ENCODE measurements around the gene FIP1L1.

The FIP1L1 gene

DNA sequence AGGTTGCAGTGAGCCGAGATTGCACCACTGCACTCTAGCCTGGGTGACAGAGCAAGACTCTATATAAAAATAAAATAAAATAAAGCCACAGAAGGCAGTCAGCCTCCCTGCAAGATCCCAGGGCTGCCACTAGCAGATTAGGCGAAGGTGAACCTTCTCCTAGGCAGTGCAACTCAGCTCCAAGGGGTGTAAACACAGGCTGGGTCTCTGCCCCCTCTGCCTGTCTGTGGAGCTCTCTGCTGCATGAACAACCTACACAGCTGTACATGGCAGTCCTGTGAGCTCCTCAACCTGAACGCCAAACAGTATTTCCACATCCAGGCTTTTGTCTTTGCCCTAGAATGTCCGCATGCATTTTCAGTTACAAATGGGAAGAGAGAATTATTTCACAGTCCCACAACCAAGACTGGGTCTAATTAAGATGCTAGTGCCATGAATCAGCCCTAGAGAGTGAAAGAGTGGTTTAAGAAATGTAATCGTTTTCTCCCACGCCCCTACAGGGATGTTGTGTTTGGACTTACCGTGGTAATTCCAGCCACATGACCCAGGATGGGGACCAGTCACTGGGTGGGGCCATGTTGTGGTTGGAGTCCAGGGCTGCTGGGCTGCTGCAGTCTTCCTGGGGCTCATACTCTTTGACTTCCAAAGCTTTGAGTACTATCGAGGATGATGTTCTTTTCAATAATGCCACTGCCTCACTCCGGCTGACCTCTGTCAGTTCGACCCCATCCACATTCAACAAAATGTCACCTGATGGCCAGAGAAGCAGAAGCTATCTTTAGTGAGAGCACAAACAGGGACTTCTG is 99.0 kb downstream of the FIP1L1 start:
- no peak for DNase-seq (ENCODE audit: low read depth)

DNA sequence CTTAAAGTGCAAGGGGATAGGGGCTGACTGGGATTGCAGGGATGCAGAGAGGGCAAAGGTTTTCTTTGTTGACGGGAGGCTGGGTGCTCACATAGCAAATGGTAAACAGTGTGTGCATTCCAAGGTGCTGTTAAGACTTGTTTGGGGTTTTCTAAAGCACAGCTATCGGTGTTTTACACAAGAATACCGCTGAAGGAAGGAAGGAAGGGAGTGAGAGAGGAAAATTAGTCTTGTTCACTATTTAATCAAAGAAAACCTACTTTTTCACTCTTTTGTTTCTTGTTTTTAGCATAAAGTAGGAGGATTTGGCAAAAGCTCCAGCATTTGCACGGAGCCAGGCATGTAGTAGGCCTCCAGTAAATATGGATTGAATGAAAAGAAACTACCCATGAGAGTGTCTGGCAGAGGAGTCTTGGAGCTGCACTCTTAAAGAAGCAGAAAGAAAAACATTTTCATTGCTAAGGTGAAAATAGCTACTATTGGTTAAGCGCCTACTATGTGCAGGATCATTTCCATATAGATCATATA is 99.7 kb downstream of the FIP1L1 start:
- DNase-seq (ENCODE audit: low read depth), result no peak

GRCh38 chr4:53477636-53478035 is 100.2 kb downstream of the FIP1L1 start:
- no peak for DNase-seq (ENCODE audit: low read depth)

DNA sequence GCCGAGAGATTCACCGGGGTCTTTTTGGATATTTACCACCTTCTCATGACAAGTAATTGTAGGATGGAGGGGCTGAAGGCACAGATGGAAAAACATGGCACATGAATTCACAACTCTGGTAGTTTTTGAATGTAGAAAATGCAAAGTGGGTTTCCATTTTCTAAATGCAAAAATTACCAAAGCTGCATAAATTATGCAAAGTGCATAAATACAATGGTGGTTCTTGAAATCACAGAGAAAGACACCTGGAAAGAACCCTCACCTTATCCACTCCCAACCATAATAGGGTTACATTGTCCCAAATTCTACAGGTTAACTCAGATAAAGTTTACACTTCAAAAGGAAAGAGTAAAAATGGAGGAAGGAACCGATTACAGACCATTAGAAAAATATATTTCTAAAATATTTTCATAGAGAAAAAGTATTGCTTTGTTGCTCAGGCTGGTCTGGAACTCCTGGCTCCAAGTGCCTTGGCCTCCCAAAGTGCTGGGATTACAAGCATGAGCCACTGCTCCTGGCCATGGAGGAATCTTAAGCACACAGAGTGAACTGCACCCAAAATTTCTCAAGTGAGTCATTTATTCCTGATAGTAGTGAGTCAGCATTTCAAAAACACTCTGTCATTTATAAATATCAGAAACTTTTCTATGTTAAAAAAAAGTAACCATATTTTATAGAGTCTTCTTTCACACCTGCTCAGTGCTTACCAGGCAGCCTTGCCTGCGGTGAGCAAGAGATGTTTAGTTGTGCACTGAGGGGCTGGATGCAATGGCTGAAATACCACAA is 101.4 kb downstream of the FIP1L1 start:
- DNase-seq (ENCODE audit: low read depth), result no peak

GRCh38 chr4:53479736-53480525 is 102.5 kb downstream of the FIP1L1 start:
- no peak for DNase-seq (ENCODE audit: low read depth)

DNA sequence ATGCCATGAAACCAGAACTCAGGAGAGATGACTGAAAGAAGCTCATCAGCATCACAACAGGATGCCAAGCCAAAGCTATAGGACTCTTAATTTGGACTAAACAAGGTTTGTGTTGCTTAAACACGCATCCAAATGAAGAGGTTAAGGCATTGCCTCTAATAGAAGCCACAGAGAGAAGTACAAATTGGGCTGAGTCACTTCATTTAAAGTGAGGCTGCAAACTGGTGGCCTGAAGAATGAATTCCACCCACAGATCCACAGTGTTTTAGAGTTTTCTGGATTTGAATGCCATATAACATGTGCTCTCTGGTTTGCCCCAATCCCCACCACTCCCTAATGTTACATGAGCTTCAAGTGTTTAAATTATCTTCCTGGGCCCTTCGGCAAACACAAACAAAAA is 103.5 kb downstream of the FIP1L1 start:
- no peak for DNase-seq (ENCODE audit: low read depth)

- no peak for DNase-seq (ENCODE audit: low read depth)
These were observed 104.1 kb downstream of the FIP1L1 start for GRCh38 chr4:53481586-53481985.

- no peak for DNase-seq (ENCODE audit: low read depth)
These were observed 105.8 kb downstream of the FIP1L1 start for GRCh38 chr4:53483250-53483649.

GRCh38 chr4:53484911-53485657 is 107.6 kb downstream of the FIP1L1 start:
- DNase-seq (ENCODE audit: low read depth), result no peak

DNA sequence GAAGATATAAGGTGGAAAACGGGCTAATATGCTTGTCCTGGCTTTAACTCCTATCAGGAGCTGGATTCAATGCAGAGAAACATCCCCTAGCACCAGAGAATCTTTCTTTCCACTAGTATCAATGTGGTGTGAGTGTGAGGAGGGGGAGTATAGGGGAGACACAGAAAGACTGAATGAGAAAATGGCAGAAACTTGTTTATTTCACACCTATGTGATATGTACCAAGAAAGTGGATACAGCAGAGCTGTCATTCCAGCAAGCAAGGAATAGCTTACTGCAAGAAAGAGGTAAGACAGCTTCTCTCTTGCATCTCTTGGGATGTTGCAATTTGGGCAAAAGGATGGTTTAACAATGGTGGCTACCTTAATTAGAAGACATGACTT is 108.2 kb downstream of the FIP1L1 start:
- no peak for DNase-seq (ENCODE audit: low read depth)

DNA sequence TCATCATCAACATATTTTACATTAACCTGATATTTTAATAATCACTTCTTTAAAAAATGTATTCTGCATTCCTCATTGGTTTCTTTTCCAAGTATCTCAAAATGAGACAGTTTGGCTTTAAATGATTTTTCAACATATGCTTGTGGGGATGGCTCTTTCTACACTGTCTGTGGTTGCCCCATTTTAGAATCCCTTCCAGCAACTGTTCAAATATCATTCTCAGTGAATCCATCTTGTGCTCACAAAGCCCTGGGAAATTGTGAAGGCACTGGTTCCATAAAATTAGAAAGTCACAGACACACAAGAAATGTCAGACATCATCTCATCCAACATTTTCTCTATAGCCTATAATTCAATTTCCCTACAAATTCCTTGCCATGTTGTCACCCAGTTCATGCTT is 110.3 kb downstream of the FIP1L1 start:
- DNase-seq (ENCODE audit: low read depth), result no peak

DNA sequence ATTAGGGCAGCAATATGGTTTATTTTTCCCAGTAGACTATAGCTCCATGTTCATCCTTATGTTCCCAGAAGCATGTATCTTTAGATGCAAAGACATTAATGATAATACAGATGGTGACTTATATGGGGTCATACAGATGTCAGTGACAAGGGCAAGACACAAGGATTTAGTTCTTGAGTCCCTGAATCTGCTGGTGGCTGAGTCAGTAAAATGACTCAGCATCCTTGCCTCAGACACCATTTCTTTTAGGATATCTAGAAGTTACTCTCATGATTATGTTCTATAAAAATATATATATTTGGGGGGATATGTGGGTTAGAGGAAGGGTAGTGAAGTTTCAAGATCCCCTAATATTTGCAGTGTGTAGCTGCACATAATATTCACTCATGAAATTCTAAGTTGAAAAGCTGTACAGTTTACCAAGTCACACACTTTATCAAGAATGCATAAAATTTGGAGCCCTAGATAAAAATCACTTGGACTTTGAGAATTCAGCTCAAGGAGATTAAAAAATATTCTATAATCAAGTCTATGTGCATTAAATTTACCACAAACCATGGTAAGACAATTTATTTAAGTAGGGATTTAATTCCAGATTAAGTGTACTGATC is 111.9 kb downstream of the FIP1L1 start:
- no peak for DNase-seq (ENCODE audit: low read depth)

GRCh38 chr4:53490161-53490956 is 112.9 kb downstream of the FIP1L1 start:
- no peak for DNase-seq (ENCODE audit: low read depth)

DNA sequence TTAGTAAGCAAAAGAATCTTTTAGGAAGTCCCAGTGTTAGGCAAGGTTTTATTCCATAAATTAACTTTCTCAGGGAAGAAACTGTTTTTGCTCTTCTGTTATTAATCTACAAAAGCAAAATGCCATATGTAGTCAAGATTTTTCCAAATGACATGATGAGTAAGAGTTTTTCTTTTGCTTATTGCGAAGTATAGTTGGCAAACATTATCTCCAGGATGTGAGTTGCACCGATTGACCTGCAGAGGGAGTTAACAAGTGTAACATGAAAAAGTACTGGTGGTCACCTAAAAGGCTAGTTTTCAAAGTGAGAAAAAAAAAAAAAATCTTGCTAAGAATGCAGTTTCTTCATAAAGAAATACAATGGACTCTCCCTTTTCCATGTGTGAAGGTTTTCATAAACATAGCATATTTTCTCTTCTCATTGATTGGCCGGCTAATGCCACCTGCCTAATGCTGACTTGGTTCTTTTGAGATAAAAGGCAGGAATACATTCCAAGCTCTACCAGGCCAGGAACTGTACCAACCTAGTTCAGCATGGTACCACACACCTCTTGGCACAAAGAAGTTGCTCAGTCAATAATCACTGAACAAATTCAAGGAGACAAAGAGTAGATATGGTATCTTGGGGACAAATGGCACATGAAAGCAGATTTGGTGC is 113.7 kb downstream of the FIP1L1 start:
- DNase-seq (ENCODE audit: low read depth), result no peak

DNA sequence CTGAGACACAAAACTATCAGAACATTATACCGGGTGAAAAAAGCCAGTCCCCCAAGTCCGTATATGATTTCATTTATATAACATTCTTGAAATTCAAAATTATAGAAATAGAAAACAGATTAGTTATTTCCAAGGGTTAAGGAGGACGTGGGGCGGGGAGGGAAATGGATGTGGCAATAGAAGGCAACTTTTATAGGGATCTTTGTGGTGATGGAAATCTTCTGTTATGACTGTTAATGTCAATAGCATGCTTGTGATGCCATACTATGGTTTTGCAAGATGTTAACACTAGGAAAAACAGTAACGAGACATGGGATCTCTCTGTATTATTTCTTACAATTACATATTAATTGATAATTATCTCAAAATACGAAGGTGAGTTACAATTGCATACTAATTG is 117.4 kb downstream of the FIP1L1 start:
- DNase-seq (ENCODE audit: low read depth), result no peak

DNA sequence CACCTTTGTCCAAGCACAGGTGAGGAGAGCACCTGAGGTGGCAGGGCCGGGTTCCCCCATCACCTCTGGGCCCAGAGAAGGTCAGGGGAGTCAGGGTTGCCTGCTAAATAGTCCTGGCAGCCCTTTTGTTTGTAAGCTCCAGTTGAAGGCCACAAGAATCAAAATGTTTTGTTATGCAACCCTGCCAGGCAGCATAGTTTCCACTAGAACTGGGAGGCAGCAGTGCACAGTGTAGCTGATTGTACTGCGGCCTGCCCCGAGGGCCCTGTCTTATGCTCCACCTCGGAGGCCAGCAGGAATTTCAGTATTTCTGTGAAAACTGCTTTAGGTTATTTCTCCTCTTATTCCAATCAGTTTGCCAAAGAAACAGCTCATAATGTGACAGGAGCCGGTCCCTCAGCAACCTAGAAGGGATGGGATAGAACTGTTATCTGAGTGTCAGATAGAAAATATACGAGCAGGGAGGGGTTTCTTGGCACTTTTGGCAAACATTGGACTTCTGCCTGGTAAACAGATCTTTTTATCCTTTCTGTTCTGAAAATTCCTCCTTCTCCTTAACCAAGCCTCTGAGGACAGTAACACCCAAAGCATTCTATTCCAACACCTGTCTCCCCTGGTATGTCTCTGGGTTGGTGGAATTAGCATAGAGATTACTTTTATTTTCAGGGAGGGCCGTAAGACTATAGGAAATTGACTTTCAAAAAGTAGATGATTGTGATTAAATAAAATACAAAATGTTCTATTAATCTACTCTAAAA is 120.2 kb downstream of the FIP1L1 start:
- DNase-seq (ENCODE audit: low read depth), result no peak

- DNase-seq (ENCODE audit: low read depth), result no peak
These were observed 121.3 kb downstream of the FIP1L1 start for GRCh38 chr4:53498706-53499105.

DNA sequence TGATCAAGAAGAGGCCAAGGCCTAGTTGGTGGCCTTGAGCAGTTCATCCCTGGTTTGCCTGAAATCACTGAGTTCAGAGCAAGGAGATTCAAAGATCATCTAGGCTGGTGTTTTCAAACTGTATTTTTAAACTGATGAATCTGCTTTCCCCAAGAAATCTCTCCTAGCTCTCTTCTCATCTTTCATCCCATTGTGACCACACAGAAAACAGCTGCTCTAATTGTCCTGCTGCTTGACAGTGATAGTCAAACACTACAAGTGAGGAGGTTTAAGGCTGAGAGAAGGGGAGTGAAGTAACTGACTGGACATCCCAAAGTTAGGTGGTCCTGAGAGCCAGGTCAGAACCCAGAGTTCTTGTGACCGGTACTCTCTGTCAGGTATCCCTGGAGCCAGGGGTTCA is 122.3 kb downstream of the FIP1L1 start:
- no peak for DNase-seq (ENCODE audit: low read depth)

GRCh38 chr4:53500546-53500945 is 123.1 kb downstream of the FIP1L1 start:
- no peak for DNase-seq (ENCODE audit: low read depth)
